Measurements from ENCODE around the gene CFAP20.
A peak's percentile ranks its signal among the peaks of the same experiment; 100 is the strongest.

CFAP20 gene

GRCh38 chr16:58128181-58128631, 975 bp downstream of the CFAP20 start:
- Histone ChIP-seq H2AK5ac (ENCODE audit: low read length) (no peak overlapping the region), H3K27me3 (ENCODE audit: insufficient read depth, low read length) (no peaks in the 10 kb centered on the region), H3K36me3 (ENCODE audit: control insufficient read depth in 1 of 2, insufficient read depth in 2 of 2, low read length in 2 of 2) (no peaks in the 10 kb centered on the region), H3K79me2 (ENCODE audit: control insufficient read depth, insufficient read depth, low read length, poor library complexity) (peaks cover 9% of the 10 kb centered on the region), H4K8ac (ENCODE audit: low read depth, low read length) (no peak overlapping the region), H3K23ac (ENCODE audit: low read length) (no peak overlapping the region), H4K12ac (ENCODE audit: low read depth, low read length) (no peak overlapping the region), H3K4ac (ENCODE audit: low read depth, low read length) (peak overlapping the region; percentile 86), H2AFZ (ENCODE audit: insufficient read depth, low read length, poor library complexity) (no peak overlapping the region), H3K4me1 (ENCODE audit: control insufficient read depth in 1 of 2, insufficient read depth in 2 of 2, low read length in 2 of 2) (peaks cover 3 to 5% of the 10 kb centered on the region in 2 experiments), H3K9me3 (ENCODE audit: insufficient read depth, low read depth, low read length) (peaks cover 1% of the 10 kb centered on the region), H3K4me3 (ENCODE audit: low read depth, low read length) (peak overlapping the region; percentile 88), H3K79me1 (ENCODE audit: low read length) (peaks cover 3% of the 10 kb centered on the region), H2BK12ac (ENCODE audit: low read length) (no peak overlapping the region), H4K91ac (ENCODE audit: low read depth, low read length) (no peak overlapping the region), H3K14ac (ENCODE audit: low read length) (no peak overlapping the region), H3K9ac (ENCODE audit: low read length) (peak overlapping the region; percentile 37), H3K27ac (ENCODE audit: low read depth, low read length) (no peak overlapping the region), H2BK120ac (ENCODE audit: insufficient read depth, low read length, poor library complexity) (no peak overlapping the region), H2BK5ac (ENCODE audit: low read depth, low read length, poor library complexity) (no peak overlapping the region), H3K4me2 (ENCODE audit: low read length) (peak overlapping the region; percentile 79), H3K18ac (ENCODE audit: low read length) (no peak overlapping the region)
- no peak for DNase-seq
- no CpG with 5 or more reads among the region's 6 CpGs for WGBS (ENCODE audit: extremely low coverage, insufficient coverage, insufficient read length)

GRCh38 chr16:58127634-58128033, 1.5 kb downstream of the CFAP20 start:
- Histone ChIP-seq H3K36me3 (ENCODE audit: control insufficient read depth in 1 of 2, insufficient read depth in 2 of 2, low read length in 2 of 2) (no peaks in the 10 kb centered on the region), H2BK12ac (ENCODE audit: low read length) (no peak overlapping the region), H4K8ac (ENCODE audit: low read depth, low read length) (no peak overlapping the region), H2AFZ (ENCODE audit: insufficient read depth, low read length, poor library complexity) (no peak overlapping the region), H3K27ac (ENCODE audit: low read depth, low read length) (no peak overlapping the region), H2BK5ac (ENCODE audit: low read depth, low read length, poor library complexity) (no peak overlapping the region), H2AK5ac (ENCODE audit: low read length) (no peak overlapping the region), H3K4me2 (ENCODE audit: low read length) (peak overlapping the region; percentile 79), H3K23ac (ENCODE audit: low read length) (no peak overlapping the region), H3K79me2 (ENCODE audit: control insufficient read depth, insufficient read depth, low read length, poor library complexity) (peaks cover 9% of the 10 kb centered on the region), H3K79me1 (ENCODE audit: low read length) (peaks cover 3% of the 10 kb centered on the region), H3K14ac (ENCODE audit: low read length) (no peak overlapping the region), H4K12ac (ENCODE audit: low read depth, low read length) (no peak overlapping the region), H3K4me3 (ENCODE audit: low read depth, low read length) (no peak overlapping the region), H3K18ac (ENCODE audit: low read length) (no peak overlapping the region), H3K27me3 (ENCODE audit: insufficient read depth, low read length) (no peaks in the 10 kb centered on the region), H3K9ac (ENCODE audit: low read length) (no peak overlapping the region), H2BK120ac (ENCODE audit: insufficient read depth, low read length, poor library complexity) (no peak overlapping the region), H3K4ac (ENCODE audit: low read depth, low read length) (no peak overlapping the region), H4K91ac (ENCODE audit: low read depth, low read length) (no peak overlapping the region), H3K9me3 (ENCODE audit: insufficient read depth, low read depth, low read length) (peaks cover 1% of the 10 kb centered on the region), H3K4me1 (ENCODE audit: control insufficient read depth in 1 of 2, insufficient read depth in 2 of 2, low read length in 2 of 2) (peaks cover 3 to 5% of the 10 kb centered on the region in 2 experiments)
- no peak for DNase-seq
- no CpG with 5 or more reads among the region's 4 CpGs for WGBS (ENCODE audit: extremely low coverage, insufficient coverage, insufficient read length)

GRCh38 chr16:58127033-58127556, 2.1 kb downstream of the CFAP20 start:
- no peak overlapping the region for H4K91ac ChIP-seq (ENCODE audit: low read depth, low read length)
- no peak overlapping the region for H3K14ac ChIP-seq (ENCODE audit: low read length)
- peaks cover 1% of the 10 kb centered on the region for H3K9me3 ChIP-seq (ENCODE audit: insufficient read depth, low read depth, low read length)
- peaks cover 3 to 5% of the 10 kb centered on the region in 2 experiments for H3K4me1 ChIP-seq (ENCODE audit: control insufficient read depth in 1 of 2, insufficient read depth in 2 of 2, low read length in 2 of 2)
- no peaks in the 10 kb centered on the region for H3K27me3 ChIP-seq (ENCODE audit: insufficient read depth, low read length)
- no peak overlapping the region for H3K9ac ChIP-seq (ENCODE audit: low read length)
- no peaks in the 10 kb centered on the region for H3K36me3 ChIP-seq (ENCODE audit: control insufficient read depth in 1 of 2, insufficient read depth in 2 of 2, low read length in 2 of 2)
- H2BK12ac ChIP-seq (ENCODE audit: low read length): no peak overlapping the region
- no peak overlapping the region for H2AK5ac ChIP-seq (ENCODE audit: low read length)
- peak overlapping the region; percentile 36 for H3K4me2 ChIP-seq (ENCODE audit: low read length)
- peak overlapping the region; percentile 2 for H3K4ac ChIP-seq (ENCODE audit: low read depth, low read length)
- no peak overlapping the region for H2AFZ ChIP-seq (ENCODE audit: insufficient read depth, low read length, poor library complexity)
- H3K79me1 ChIP-seq (ENCODE audit: low read length): peaks cover 3% of the 10 kb centered on the region
- peak in 1 of 2 donors; percentile 24 for DNase-seq
- no peak overlapping the region for H4K12ac ChIP-seq (ENCODE audit: low read depth, low read length)
- H3K23ac ChIP-seq (ENCODE audit: low read length): no peak overlapping the region
- no peak overlapping the region for H3K27ac ChIP-seq (ENCODE audit: low read depth, low read length)
- H2BK120ac ChIP-seq (ENCODE audit: insufficient read depth, low read length, poor library complexity): no peak overlapping the region
- H2BK5ac ChIP-seq (ENCODE audit: low read depth, low read length, poor library complexity): no peak overlapping the region
- no peak overlapping the region for H4K8ac ChIP-seq (ENCODE audit: low read depth, low read length)
- WGBS (ENCODE audit: extremely low coverage, insufficient coverage, insufficient read length): no CpG with 5 or more reads among the region's 7 CpGs
- no peak overlapping the region for H3K4me3 ChIP-seq (ENCODE audit: low read depth, low read length)
- peaks cover 9% of the 10 kb centered on the region for H3K79me2 ChIP-seq (ENCODE audit: control insufficient read depth, insufficient read depth, low read length, poor library complexity)
- no peak overlapping the region for H3K18ac ChIP-seq (ENCODE audit: low read length)

GRCh38 chr16:58126451-58126961, 2.7 kb downstream of the CFAP20 start:
- H3K4me3 ChIP-seq (ENCODE audit: low read depth, low read length): no peak overlapping the region
- H3K27ac ChIP-seq (ENCODE audit: low read depth, low read length): no peak overlapping the region
- peaks cover 1% of the 10 kb centered on the region for H3K9me3 ChIP-seq (ENCODE audit: insufficient read depth, low read depth, low read length)
- no peak overlapping the region for H3K4me2 ChIP-seq (ENCODE audit: low read length)
- H3K4me1 ChIP-seq (ENCODE audit: control insufficient read depth in 1 of 2, insufficient read depth in 2 of 2, low read length in 2 of 2): peaks cover 3 to 5% of the 10 kb centered on the region in 2 experiments
- H2BK120ac ChIP-seq (ENCODE audit: insufficient read depth, low read length, poor library complexity): no peak overlapping the region
- H2AFZ ChIP-seq (ENCODE audit: insufficient read depth, low read length, poor library complexity): no peak overlapping the region
- H4K12ac ChIP-seq (ENCODE audit: low read depth, low read length): no peak overlapping the region
- WGBS (ENCODE audit: extremely low coverage, insufficient coverage, insufficient read length): no CpG with 5 or more reads among the region's 4 CpGs
- H3K4ac ChIP-seq (ENCODE audit: low read depth, low read length): peak overlapping the region; percentile 21
- peaks cover 10% of the 10 kb centered on the region for H3K79me2 ChIP-seq (ENCODE audit: control insufficient read depth, insufficient read depth, low read length, poor library complexity)
- H2BK5ac ChIP-seq (ENCODE audit: low read depth, low read length, poor library complexity): no peak overlapping the region
- no peak overlapping the region for H3K18ac ChIP-seq (ENCODE audit: low read length)
- no peak for DNase-seq
- H3K23ac ChIP-seq (ENCODE audit: low read length): no peak overlapping the region
- H3K27me3 ChIP-seq (ENCODE audit: insufficient read depth, low read length): no peaks in the 10 kb centered on the region
- H2AK5ac ChIP-seq (ENCODE audit: low read length): no peak overlapping the region
- no peak overlapping the region for H3K14ac ChIP-seq (ENCODE audit: low read length)
- H4K91ac ChIP-seq (ENCODE audit: low read depth, low read length): no peak overlapping the region
- no peak overlapping the region for H2BK12ac ChIP-seq (ENCODE audit: low read length)
- H3K9ac ChIP-seq (ENCODE audit: low read length): no peak overlapping the region
- H3K79me1 ChIP-seq (ENCODE audit: low read length): peaks cover 3% of the 10 kb centered on the region
- H3K36me3 ChIP-seq (ENCODE audit: control insufficient read depth in 1 of 2, insufficient read depth in 2 of 2, low read length in 2 of 2): no peaks in the 10 kb centered on the region
- H4K8ac ChIP-seq (ENCODE audit: low read depth, low read length): no peak overlapping the region
